CD4-positive, alpha-beta memory T cell (primary cell): ENCODE results near the gene TRIM31. TPM values are rescaled to one million over a fixed set of nuclear protein-coding genes. Genes with fewer than 3 reads are reported as not detected.

ENCODE experiments used
- CTCF ChIA-PET: fragments of 350-600 bp; sonication (Branson Sonifier 250); formaldehyde crosslinking; loops from one replicate; lab custom pipeline; 2021; ENCODE audit warnings: inconsistent platforms; ENCODE audit not compliant: partially characterized antibody; lab: Charles Lee
- POLR2A ChIA-PET: fragments of 350-600 bp; sonication (Branson Sonifier 250); formaldehyde crosslinking; loops from one replicate; lab custom pipeline; 2021; ENCODE audit not compliant: partially characterized antibody; lab: Charles Lee
- DNase-seq, 5 donors: peaks; one replicate each; pipeline versions ENCODE4 v3.0.0 to v3.0.0-alpha.2; 2020 to 2022; ENCODE audit warnings: mixed read lengths in 1 of 5
- H3K27ac ChIP-seq: one replicate; pipeline ENCODE4 v1.7.0; 2013; ENCODE audit warnings: low read depth, low read length
- H3K27me3 ChIP-seq: 2 replicates; pipeline ENCODE4 v1.7.0; 2013; ENCODE audit warnings: mild to moderate bottlenecking, low read length, moderate library complexity; ENCODE audit not compliant: insufficient read depth
- H3K36me3 ChIP-seq: 2 replicates; pipeline ENCODE4 v1.7.0; 2013; ENCODE audit warnings: mild to moderate bottlenecking, low read length, moderate library complexity; ENCODE audit not compliant: insufficient read depth
- H3K4me1 ChIP-seq: 2 replicates; pipeline ENCODE4 v1.7.0; 2013; ENCODE audit warnings: mild to moderate bottlenecking, low read length, moderate library complexity; ENCODE audit not compliant: insufficient read depth
- H3K4me3 ChIP-seq, 2 donors: one replicate each; pipeline ENCODE4 v1.7.0; 2013; ENCODE audit warnings: low read length in 2 of 2, mild to moderate bottlenecking in 1 of 2
- H3K9me3 ChIP-seq, 2 donors: one replicate each; pipeline ENCODE4 v1.7.0; 2013; ENCODE audit warnings: low read length in 2 of 2, control low read depth in 1 of 2; ENCODE audit not compliant: control insufficient read depth in 1 of 2
- H3K27ac Mint-ChIP-seq, 7 donors: one replicate each; pipeline ENCODE4 v1.8.0; 2020 to 2021; ENCODE audit warnings: mixed read lengths in 7 of 7, mild to moderate bottlenecking in 6 of 7, inconsistent platforms in 3 of 7, moderate library complexity in 3 of 7
- H3K27me3 Mint-ChIP-seq, 2 donors: one replicate each; pipeline ENCODE4 v1.8.0; 2020 to 2021; ENCODE audit warnings: mixed read lengths in 2 of 2
- H3K36me3 Mint-ChIP-seq, 2 donors: one replicate each; pipeline ENCODE4 v1.8.0; 2020 to 2021; ENCODE audit warnings: mixed read lengths in 2 of 2, inconsistent platforms in 1 of 2, mild to moderate bottlenecking in 1 of 2
- H3K4me1 Mint-ChIP-seq, 4 donors: one replicate each; pipeline ENCODE4 v1.8.0; 2020 to 2021; ENCODE audit warnings: mixed read lengths in 4 of 4, mild to moderate bottlenecking in 1 of 4
- H3K4me3 Mint-ChIP-seq, 8 donors: one replicate each; pipeline ENCODE4 v1.8.0; 2020 to 2021; ENCODE audit warnings: mixed read lengths in 8 of 8, mild to moderate bottlenecking in 7 of 8, moderate library complexity in 6 of 8, inconsistent platforms in 3 of 8
- H3K9me3 Mint-ChIP-seq, 8 donors: one replicate each; pipeline ENCODE4 v1.8.0; 2020 to 2021; ENCODE audit warnings: mixed read lengths in 8 of 8, mild to moderate bottlenecking in 5 of 8, inconsistent platforms in 3 of 8, moderate library complexity in 1 of 8
- intact Hi-C: fragments of 100-400 bp; cut with micrococcal nuclease; formaldehyde crosslinking; loops from one replicate; pipeline ENCODE4 v1.15.1; 2023
- polyA plus RNA-seq, 2 donors: library from polyadenylated mRNA; unstranded; fragments of 300-500 nt; fragmentation: Illumina TruSeq; gene quantifications; one replicate each; pipeline ENCODE4 v1.2.3, GENCODE V29; 2021
- total RNA-seq, 2 experiments: library from RNA; stranded (reverse); gene quantifications; one replicate each; pipeline ENCODE4 v1.2.3, GENCODE V29; 2021

TRIM31 gene
- total and polyA plus RNA-seq, 4 experiments from 2014 or later, result 0.11 to 0.21 (median 0.20) TPM; not detected in 1

GRCh38 chr6:30131947-30132497 is 19.1 kb upstream of the TRIM31 start:
- no peak overlapping the region for H3K27ac ChIP-seq
- peaks cover 31% of the 10 kb centered on the region for H3K27me3 ChIP-seq
- H3K4me1 Mint-ChIP-seq, result peaks cover 4 to 8% (median 5%) of the 10 kb centered on the region in 4 donors
- H3K36me3 ChIP-seq, result no peaks in the 10 kb centered on the region
- CTCF ChIA-PET, result interaction anchor here (0.7 to 8.5 kb wide), 24 partner anchors 8 to 319 kb away, joined by 3 to 263 read pairs (median 5); partner anchors contain the start of genes POLR1H and PPP1R11
- no peak for DNase-seq
- no peaks in the 10 kb centered on the region for H3K9me3 ChIP-seq
- H3K9me3 Mint-ChIP-seq, result no peaks in the 10 kb centered on the region
- H3K36me3 Mint-ChIP-seq, result no peaks in the 10 kb centered on the region
- peaks cover 30 to 39% of the 10 kb centered on the region in 2 donors for H3K27me3 Mint-ChIP-seq
- H3K4me3 ChIP-seq, result no peak overlapping the region
- intact Hi-C loops, result loop anchor here (1.0 kb wide), 2 partner anchors 29 to 284 kb away; no protein-coding TSS in a partner anchor
- no peak overlapping the region for H3K27ac Mint-ChIP-seq
- H3K4me1 ChIP-seq, result peaks cover 7% of the 10 kb centered on the region
- no peak overlapping the region for H3K4me3 Mint-ChIP-seq
- POLR2A ChIA-PET, result interaction anchor here (0.5 to 3.5 kb wide), 4 partner anchors 29 to 964 kb away, joined by 3 to 38 read pairs (median 5); partner anchors contain the start of genes PPP1R11 and TRIM26

GRCh38 chr6:30130887-30131862 is 18.3 kb upstream of the TRIM31 start:
- Mint-ChIP-seq H3K36me3 (no peaks in the 10 kb centered on the region), H3K4me3 (peak overlapping the region in 5 of 8 donors; percentile 17 to 35 (median 21)), H3K27me3 (peaks cover 34 to 41% of the 10 kb centered on the region in 2 donors), H3K4me1 (peaks cover 4 to 9% (median 5%) of the 10 kb centered on the region in 4 donors), H3K27ac (peak overlapping the region in 3 of 7 donors; percentile 0 to 33 (median 3)), H3K9me3 (no peaks in the 10 kb centered on the region)
- intact Hi-C loops, result loop anchor here (1.0 kb wide), 2 partner anchors 28 to 283 kb away; no protein-coding TSS in a partner anchor
- Histone ChIP-seq H3K4me3 (no peak overlapping the region), H3K27me3 (peaks cover 34% of the 10 kb centered on the region), H3K4me1 (peaks cover 7% of the 10 kb centered on the region), H3K27ac (no peak overlapping the region), H3K36me3 (no peaks in the 10 kb centered on the region), H3K9me3 (no peaks in the 10 kb centered on the region)
- POLR2A ChIA-PET, result interaction anchor here (0.5 to 3.5 kb wide), 4 partner anchors 28 to 965 kb away, joined by 3 to 38 read pairs (median 6); partner anchors contain the start of genes POLR1H and PPP1R11
- CTCF ChIA-PET, result interaction anchor here (0.7 to 8.5 kb wide), 31 partner anchors 9 to 318 kb away, joined by 3 to 263 read pairs (median 5); partner anchors contain the start of gene PPP1R11
- DNase-seq, result peak; percentile 74 to 80 (median 79)

DNA sequence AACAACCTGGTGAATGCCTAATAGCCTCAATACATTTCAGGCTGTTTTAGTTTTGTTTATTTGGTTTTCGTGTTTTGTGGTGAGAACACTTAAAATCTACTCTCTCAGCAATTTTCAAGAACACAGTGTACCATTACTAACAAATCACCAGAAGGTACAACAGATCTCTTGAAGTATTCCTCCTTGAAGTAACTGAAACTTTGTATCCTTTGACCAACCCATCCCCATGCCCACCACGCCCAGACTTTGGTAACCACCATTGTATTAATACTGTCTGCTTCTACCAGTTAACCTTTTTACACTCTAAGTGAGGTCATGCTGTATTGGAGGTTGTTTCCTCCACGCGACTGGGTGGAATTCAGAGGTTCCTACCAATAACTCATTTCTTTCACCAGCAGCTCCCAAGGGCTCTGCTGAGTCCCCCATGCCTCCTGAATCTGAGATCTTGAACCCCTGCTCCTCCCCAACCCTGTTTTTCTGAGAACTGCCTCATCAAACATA is 17.3 kb upstream of the TRIM31 start:
- intact Hi-C loops, result no loop called here
- Histone ChIP-seq H3K27me3 (peaks cover 34% of the 10 kb centered on the region), H3K27ac (no peak overlapping the region), H3K4me1 (peaks cover 7% of the 10 kb centered on the region), H3K9me3 (no peaks in the 10 kb centered on the region), H3K36me3 (no peaks in the 10 kb centered on the region), H3K4me3 (no peak overlapping the region)
- CTCF ChIA-PET, result interaction anchor here (1.1 to 8.5 kb wide), 18 partner anchors 8 to 282 kb away, joined by 4 to 263 read pairs (median 8); partner anchors contain the start of gene PPP1R11
- Mint-ChIP-seq H3K4me3 (no peak overlapping the region), H3K9me3 (no peaks in the 10 kb centered on the region), H3K4me1 (peaks cover 4 to 9% (median 5%) of the 10 kb centered on the region in 4 donors), H3K27ac (no peak overlapping the region), H3K36me3 (no peaks in the 10 kb centered on the region), H3K27me3 (peaks cover 36 to 41% of the 10 kb centered on the region in 2 donors)
- DNase-seq, result no peak
- POLR2A ChIA-PET, result interaction anchor here (3.5 kb wide), 1 partner anchor 27 kb away, joined by 38 read pairs; no protein-coding TSS in a partner anchor

- H3K4me1 Mint-ChIP-seq, result peaks cover 4 to 9% (median 5%) of the 10 kb centered on the region in 4 donors
- ChIA-PET CTCF (interaction anchor here (1.1 to 8.5 kb wide), 4 partner anchors 10 to 35 kb away, joined by 4 to 263 read pairs (median 20); no protein-coding TSS in a partner anchor), POLR2A (interaction anchor here (3.5 kb wide), 1 partner anchor 26 kb away, joined by 38 read pairs; no protein-coding TSS in a partner anchor)
- H3K9me3 Mint-ChIP-seq, result no peaks in the 10 kb centered on the region
- H3K4me3 ChIP-seq, result no peak overlapping the region
- H3K36me3 ChIP-seq, result no peaks in the 10 kb centered on the region
- intact Hi-C loops, result no loop called here
- H3K4me3 Mint-ChIP-seq, result no peak overlapping the region
- no peak overlapping the region for H3K27ac ChIP-seq
- peaks cover 7% of the 10 kb centered on the region for H3K4me1 ChIP-seq
- H3K36me3 Mint-ChIP-seq, result no peaks in the 10 kb centered on the region
- peaks cover 37 to 41% of the 10 kb centered on the region in 2 donors for H3K27me3 Mint-ChIP-seq
- H3K27me3 ChIP-seq, result peaks cover 33% of the 10 kb centered on the region
- no peaks in the 10 kb centered on the region for H3K9me3 ChIP-seq
- H3K27ac Mint-ChIP-seq, result no peak overlapping the region
- no peak for DNase-seq
These were observed 16.6 kb upstream of the TRIM31 start for GRCh38 chr6:30129265-30130178.

- H3K27me3 ChIP-seq, result peaks cover 20% of the 10 kb centered on the region
- H3K27ac Mint-ChIP-seq, result no peak overlapping the region
These were observed 14.6 kb upstream of the TRIM31 start for GRCh38 chr6:30127238-30128093.

More at GRCh38 chr6:30127238-30128093, 14.6 kb upstream of the TRIM31 start:
- DNase-seq, result no peak
- intact Hi-C loops, result no loop called here
- no peaks in the 10 kb centered on the region for H3K36me3 ChIP-seq
- no peak overlapping the region for H3K27ac ChIP-seq
- H3K4me3 Mint-ChIP-seq, result no peak overlapping the region
- H3K9me3 Mint-ChIP-seq, result no peaks in the 10 kb centered on the region
- no peaks in the 10 kb centered on the region for H3K9me3 ChIP-seq
- CTCF ChIA-PET, result interaction anchor here (0.9 to 3.8 kb wide), 3 partner anchors 22 to 24 kb away, joined by 3 to 52 read pairs (median 7); no protein-coding TSS in a partner anchor
- H3K4me1 ChIP-seq, result peaks cover 7% of the 10 kb centered on the region
- peaks cover 4 to 9% (median 5%) of the 10 kb centered on the region in 4 donors for H3K4me1 Mint-ChIP-seq
- POLR2A ChIA-PET, result no interaction called here
- H3K4me3 ChIP-seq, result no peak overlapping the region
- no peaks in the 10 kb centered on the region for H3K36me3 Mint-ChIP-seq
- peaks cover 37 to 40% of the 10 kb centered on the region in 2 donors for H3K27me3 Mint-ChIP-seq
